Vagina (tissue), 2 donors: Measurements from ENCODE around the gene AARS2. TPM values are rescaled to one million over a fixed set of nuclear protein-coding genes. Genes with fewer than 3 reads are reported as not detected.

Experiments used
- DNase-seq, 2 donors: peaks; one replicate each; pipeline ENCODE4 v3.0.0-alpha.2; 2017; ENCODE audit errors: extremely low spot score in 2 of 2
- H3K27ac ChIP-seq: fragments of 200-600 bp; sonication (generic); one replicate; pipeline ENCODE4 v1.5.1; 2019
- H3K27me3 ChIP-seq: fragments of 200-600 bp; sonication (generic); one replicate; pipeline ENCODE4 v1.5.1; 2019
- H3K36me3 ChIP-seq, 2 donors: fragments of 200-600 bp; sonication (generic); one replicate each; pipeline ENCODE4 v1.5.1; 2017 to 2019
- H3K4me1 ChIP-seq: fragments of 200-600 bp; sonication (generic); one replicate; pipeline ENCODE4 v1.5.1; 2019
- H3K4me3 ChIP-seq, 2 donors: fragments of 200-600 bp; sonication (generic); 1 replicate in 1 of 2; 2 replicates in 1 of 2; pipeline ENCODE4 v1.5.1; 2016 to 2019
- H3K9me3 ChIP-seq: fragments of 200-600 bp; sonication (generic); one replicate; pipeline ENCODE4 v1.5.1; 2019
- POLR2A ChIP-seq, 2 donors: fragments of 450-650 bp; IDR thresholded peaks; one replicate each; pipeline ENCODE4 v1.6.1; 2017; ENCODE audit warnings: antibody characterized with exemption in 2 of 2, mild to moderate bottlenecking in 2 of 2, moderate library complexity in 2 of 2
- POLR2AphosphoS5 ChIP-seq, 2 donors: sonication (generic); formaldehyde crosslinking; IDR thresholded peaks; one replicate each; pipeline ENCODE4 v1.9.0; 2017; ENCODE audit warnings: antibody characterized with exemption in 2 of 2, mild to moderate bottlenecking in 2 of 2, low read depth in 1 of 2; ENCODE audit not compliant: insufficient read depth in 1 of 2
- intact Hi-C: fragments of 100-400 bp; cut with DNase I; formaldehyde crosslinking; loops from one replicate; pipeline ENCODE4 v1.15.1; 2023
- total RNA-seq: library from RNA; depleted of rRNA; stranded (reverse); fragments of >200 nt; gene quantifications from one replicate; pipeline ENCODE4 v1.2.3, GENCODE V29; 2016
- TF ChIP-seq, protein P1 (sequence below), 3 experiments: fragments of 450-650 bp in 2 of 3; fragments of 200-600 bp in 1 of 3; sonication (generic) in 1 of 3; IDR thresholded peaks; one replicate each; pipeline ENCODE4 v1.5.1; 2017 to 2019; ENCODE audit warnings: antibody characterized with exemption in 3 of 3, mild to moderate bottlenecking in 2 of 3, moderate library complexity in 2 of 3

Gene AARS2
- total RNA-seq, 1 donor from 2014 or later: 13.3 TPM

DNA sequence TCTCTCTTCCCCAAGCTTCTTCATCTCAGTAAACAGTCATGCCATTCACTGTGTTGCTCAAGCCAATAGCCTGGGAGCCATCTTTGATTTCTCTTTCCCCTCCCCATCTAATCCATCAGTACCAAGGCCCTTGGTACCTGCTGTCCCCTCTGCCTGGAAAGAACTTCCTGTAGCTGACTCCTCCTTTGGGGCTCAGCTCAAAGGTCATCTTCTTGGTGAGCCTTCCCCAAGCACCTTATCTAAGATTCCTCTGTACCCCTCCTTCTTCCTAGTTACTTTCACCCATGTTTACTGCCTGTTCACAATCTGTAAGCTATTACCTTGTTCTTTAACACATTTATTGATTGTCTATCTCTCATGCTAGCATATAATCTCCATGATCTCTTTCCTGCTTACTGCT is 3.5 kb downstream of the AARS2 start:
- peaks cover 0 to 65% of the 10 kb centered on the region in 2 donors for H3K36me3 ChIP-seq
- TF ChIP-seq POLR2AphosphoS5 (IDR thresholded peaks at IDR 0.05; ENCODE audit: insufficient read depth in 1 of 2, low read depth in 1 of 2): no peak
- TF ChIP-seq, protein P1, sequence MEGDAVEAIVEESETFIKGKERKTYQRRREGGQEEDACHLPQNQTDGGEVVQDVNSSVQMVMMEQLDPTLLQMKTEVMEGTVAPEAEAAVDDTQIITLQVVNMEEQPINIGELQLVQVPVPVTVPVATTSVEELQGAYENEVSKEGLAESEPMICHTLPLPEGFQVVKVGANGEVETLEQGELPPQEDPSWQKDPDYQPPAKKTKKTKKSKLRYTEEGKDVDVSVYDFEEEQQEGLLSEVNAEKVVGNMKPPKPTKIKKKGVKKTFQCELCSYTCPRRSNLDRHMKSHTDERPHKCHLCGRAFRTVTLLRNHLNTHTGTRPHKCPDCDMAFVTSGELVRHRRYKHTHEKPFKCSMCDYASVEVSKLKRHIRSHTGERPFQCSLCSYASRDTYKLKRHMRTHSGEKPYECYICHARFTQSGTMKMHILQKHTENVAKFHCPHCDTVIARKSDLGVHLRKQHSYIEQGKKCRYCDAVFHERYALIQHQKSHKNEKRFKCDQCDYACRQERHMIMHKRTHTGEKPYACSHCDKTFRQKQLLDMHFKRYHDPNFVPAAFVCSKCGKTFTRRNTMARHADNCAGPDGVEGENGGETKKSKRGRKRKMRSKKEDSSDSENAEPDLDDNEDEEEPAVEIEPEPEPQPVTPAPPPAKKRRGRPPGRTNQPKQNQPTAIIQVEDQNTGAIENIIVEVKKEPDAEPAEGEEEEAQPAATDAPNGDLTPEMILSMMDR (IDR thresholded peaks at IDR 0.05): no peak
- TF ChIP-seq POLR2A (IDR thresholded peaks at IDR 0.05): no peak
- H3K4me3 ChIP-seq: no peak overlapping the region
- DNase-seq: no peak
- no peak overlapping the region for H3K27ac ChIP-seq
- H3K9me3 ChIP-seq: no peaks in the 10 kb centered on the region
- no peaks in the 10 kb centered on the region for H3K27me3 ChIP-seq
- intact Hi-C loops: no loop called here
- H3K4me1 ChIP-seq: peaks cover 15% of the 10 kb centered on the region

DNA sequence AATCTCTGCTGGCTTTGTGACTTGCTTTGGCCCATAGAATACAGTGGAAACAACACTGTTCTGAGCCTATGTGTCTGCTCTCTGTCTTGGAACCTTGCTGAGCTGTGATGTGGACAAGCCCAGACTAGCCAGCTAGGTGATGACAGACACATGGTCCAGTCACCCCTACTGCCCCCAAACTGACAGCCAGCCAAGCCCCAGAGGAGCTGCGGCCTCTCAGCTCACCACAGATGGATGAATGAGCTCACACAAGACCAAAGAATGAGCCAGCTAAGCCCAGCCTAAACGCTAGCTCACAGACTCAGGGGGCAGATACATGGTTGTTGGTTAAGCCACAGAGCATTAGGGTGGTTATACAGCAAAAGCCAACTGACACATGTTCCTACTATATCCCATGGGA is 4.1 kb downstream of the AARS2 start:
- H3K27ac ChIP-seq: no peak overlapping the region
- H3K9me3 ChIP-seq: no peaks in the 10 kb centered on the region
- peaks cover 15% of the 10 kb centered on the region for H3K4me1 ChIP-seq
- H3K4me3 ChIP-seq: no peak overlapping the region
- intact Hi-C loops: no loop called here
- no peaks in the 10 kb centered on the region for H3K27me3 ChIP-seq
- H3K36me3 ChIP-seq: peaks cover 0 to 71% of the 10 kb centered on the region in 2 donors
- no peak for DNase-seq
- TF ChIP-seq POLR2AphosphoS5 (IDR thresholded peaks at IDR 0.05; ENCODE audit: insufficient read depth in 1 of 2, low read depth in 1 of 2) (no peak), POLR2A (IDR thresholded peaks at IDR 0.05) (no peak)
- TF ChIP-seq, protein P1 (IDR thresholded peaks at IDR 0.05): no peak

DNA sequence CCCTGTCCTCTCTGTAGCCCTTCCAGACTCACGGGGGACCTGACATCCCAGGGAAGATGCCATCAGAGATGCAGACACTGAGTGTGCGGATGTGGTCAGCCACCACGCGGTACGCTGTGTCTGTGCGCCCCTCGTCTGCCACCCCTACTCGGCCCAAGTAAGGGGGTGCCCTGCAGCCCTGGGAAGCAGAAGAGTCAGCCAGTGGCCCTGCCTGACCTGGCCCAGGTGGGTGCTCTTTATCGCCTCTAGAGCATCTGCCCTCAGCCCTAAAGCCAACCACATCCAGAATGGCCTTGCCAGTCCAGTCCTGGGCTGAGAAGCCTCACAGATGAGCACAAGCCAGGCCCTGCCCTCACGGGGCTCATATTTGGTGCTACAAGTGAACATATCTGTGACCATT is 5.9 kb downstream of the AARS2 start:
- H3K36me3 ChIP-seq: peaks cover 0 to 89% of the 10 kb centered on the region in 2 donors
- peaks cover 8% of the 10 kb centered on the region for H3K4me1 ChIP-seq
- TF ChIP-seq POLR2AphosphoS5 (IDR thresholded peaks at IDR 0.05; ENCODE audit: insufficient read depth in 1 of 2, low read depth in 1 of 2) (no peak), POLR2A (IDR thresholded peaks at IDR 0.05) (no peak)
- TF ChIP-seq, protein P1 (IDR thresholded peaks at IDR 0.05): no peak
- intact Hi-C loops: no loop called here
- H3K27me3 ChIP-seq: no peaks in the 10 kb centered on the region
- DNase-seq: no peak
- no peaks in the 10 kb centered on the region for H3K9me3 ChIP-seq
- no peak overlapping the region for H3K4me3 ChIP-seq
- no peak overlapping the region for H3K27ac ChIP-seq

DNA sequence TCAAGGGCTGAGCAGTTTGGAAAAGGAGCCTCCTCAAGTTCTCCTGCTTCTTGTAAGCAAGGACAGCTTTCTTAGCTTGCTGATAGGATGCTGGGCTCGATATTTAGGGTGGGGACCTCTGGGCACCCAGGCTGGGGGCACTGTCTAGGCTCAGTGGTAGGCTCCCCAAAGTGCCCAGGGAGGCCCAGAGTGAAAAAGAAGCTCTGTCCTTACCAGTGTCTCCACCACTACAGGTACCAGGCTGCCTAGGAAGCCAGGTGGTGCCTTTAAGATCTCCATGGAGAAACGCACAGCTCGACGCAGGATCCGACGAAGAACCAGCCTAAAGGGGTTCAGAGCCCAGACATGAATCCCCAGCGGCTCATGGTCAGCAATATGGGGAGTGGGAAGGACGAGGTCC is 6.4 kb downstream of the AARS2 start:
- Histone ChIP-seq H3K36me3 (peaks cover 0 to 94% of the 10 kb centered on the region in 2 donors), H3K4me1 (peaks cover 3% of the 10 kb centered on the region), H3K27ac (no peak overlapping the region), H3K27me3 (no peaks in the 10 kb centered on the region), H3K4me3 (no peak overlapping the region), H3K9me3 (no peaks in the 10 kb centered on the region)
- intact Hi-C loops: no loop called here
- TF ChIP-seq POLR2A (IDR thresholded peaks at IDR 0.05): no peak
- TF ChIP-seq, protein P1 (IDR thresholded peaks at IDR 0.05): no peak
- TF ChIP-seq POLR2AphosphoS5 (IDR thresholded peaks at IDR 0.05; ENCODE audit: insufficient read depth in 1 of 2, low read depth in 1 of 2): no peak
- DNase-seq: no peak

DNA sequence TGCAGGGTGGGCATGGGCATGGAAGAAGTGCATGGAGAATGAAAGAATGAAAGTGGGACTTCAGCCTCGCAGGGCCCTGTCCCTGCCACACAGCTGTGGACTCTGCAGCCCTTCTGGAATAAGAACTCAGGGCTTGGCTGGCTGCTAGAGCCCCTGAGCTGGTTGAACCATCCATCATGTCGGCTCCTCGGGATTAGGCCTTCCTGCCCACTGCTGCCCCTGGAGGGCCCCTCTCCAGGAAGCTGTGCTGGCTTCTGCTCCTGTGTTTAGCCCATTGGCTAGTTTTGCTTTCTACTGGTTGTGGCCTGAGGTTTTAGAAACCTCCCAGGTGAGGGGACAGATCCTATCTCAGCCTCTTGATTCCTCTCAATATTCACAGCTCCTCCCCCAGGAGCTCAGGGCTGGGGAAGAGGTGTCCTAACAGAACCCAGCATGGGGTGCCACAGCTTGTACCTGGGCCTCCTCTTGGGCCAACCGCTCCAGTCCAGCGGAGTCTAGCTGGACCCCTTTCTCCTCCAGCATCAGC is 7.9 kb downstream of the AARS2 start:
- TF ChIP-seq, protein P1 (IDR thresholded peaks at IDR 0.05): no peak
- no peak for TF ChIP-seq POLR2AphosphoS5 (IDR thresholded peaks at IDR 0.05; ENCODE audit: insufficient read depth in 1 of 2, low read depth in 1 of 2)
- TF ChIP-seq POLR2A (IDR thresholded peaks at IDR 0.05): no peak
- no peak for DNase-seq
- intact Hi-C loops: no loop called here
- no peaks in the 10 kb centered on the region for H3K4me1 ChIP-seq
- H3K27ac ChIP-seq: no peak overlapping the region
- no peaks in the 10 kb centered on the region for H3K27me3 ChIP-seq
- no peak overlapping the region for H3K4me3 ChIP-seq
- peaks cover 0 to 96% of the 10 kb centered on the region in 2 donors for H3K36me3 ChIP-seq
- H3K9me3 ChIP-seq: no peaks in the 10 kb centered on the region
